GM12874 (cell line): ENCODE measurements around the gene DDR1.
A peak's percentile ranks its signal among the peaks of the same experiment; 100 is the strongest.

ENCODE experiments used
- CTCF ChIP-seq: IDR thresholded peaks from 2 replicates; pipeline ENCODE4 v1.5.1; 2011; ENCODE audit warnings: low read depth, mild to moderate bottlenecking, control low read depth, low read length, moderate library complexity; ENCODE audit not compliant: insufficient read depth

The DDR1 gene

DNA sequence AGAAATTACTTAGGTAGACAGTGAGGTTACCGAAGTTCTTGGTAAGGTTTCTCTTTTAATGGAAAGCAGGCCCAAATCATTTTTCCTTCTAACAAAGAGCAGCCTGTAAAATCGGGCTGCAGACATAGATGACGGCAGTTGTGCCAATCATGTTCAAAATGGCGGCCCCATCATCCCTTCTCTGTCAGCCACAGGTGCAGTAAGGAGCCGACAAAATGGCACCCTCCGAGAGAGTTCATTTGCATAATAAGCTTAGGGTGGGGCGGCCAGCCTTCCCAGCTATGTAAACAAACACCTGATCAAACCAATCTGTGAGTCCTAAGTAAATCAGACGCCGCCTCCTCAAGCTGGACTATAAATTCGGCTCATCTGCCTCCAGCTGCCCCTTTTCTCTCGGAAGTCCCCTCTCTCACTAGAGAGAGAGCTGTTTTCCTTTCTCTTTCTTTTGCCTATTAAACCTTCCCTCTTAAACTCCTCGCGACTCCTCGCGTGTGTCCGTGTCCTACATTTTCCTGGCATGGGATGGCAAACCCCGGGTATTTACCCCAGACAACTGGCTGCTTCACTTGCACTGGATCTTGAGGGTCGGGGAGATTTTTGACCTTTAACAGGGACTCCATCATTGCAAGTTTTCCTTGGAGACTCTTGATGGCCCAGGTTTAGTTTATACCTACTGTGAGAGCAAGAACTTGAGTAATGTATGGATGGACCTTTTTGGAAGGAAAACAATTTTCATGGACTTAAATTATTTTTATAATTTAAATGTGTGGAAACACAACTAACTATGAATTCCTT lies 8.9 kb upstream of the DDR1 start:
- no peak for TF ChIP-seq CTCF

DNA sequence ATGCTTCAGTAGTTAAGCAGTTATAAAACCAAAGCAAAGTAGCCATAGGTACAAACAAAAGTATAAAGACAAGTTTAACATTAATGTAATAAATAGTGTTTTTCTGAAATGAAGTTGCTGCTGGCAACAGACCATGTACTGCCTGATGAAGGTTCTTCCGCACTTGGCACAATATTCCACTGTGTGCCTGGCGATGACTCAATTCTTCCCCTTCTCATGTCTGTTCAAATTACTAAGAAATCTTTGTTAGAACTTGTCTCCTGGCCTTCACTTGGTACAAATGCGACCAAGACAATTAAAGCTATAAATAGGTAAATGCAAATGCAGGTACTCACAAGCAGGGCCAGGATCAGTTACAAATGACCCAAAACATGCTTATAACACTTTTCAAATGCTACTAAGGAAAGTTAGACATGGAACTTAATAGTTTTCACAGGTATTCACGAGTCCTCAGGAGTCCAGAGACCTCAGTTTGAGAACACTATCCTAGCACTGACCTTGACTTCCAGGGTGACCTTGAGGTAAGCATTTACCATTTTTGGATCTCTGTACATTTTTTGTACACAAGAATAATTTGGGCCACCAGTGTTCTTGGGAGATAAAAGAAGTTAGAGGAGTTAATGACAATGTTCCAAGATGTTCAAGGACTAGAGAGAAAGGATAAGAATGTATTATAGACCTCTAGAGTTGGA lies 8.1 kb upstream of the DDR1 start:
- TF ChIP-seq CTCF, result no peak

DNA sequence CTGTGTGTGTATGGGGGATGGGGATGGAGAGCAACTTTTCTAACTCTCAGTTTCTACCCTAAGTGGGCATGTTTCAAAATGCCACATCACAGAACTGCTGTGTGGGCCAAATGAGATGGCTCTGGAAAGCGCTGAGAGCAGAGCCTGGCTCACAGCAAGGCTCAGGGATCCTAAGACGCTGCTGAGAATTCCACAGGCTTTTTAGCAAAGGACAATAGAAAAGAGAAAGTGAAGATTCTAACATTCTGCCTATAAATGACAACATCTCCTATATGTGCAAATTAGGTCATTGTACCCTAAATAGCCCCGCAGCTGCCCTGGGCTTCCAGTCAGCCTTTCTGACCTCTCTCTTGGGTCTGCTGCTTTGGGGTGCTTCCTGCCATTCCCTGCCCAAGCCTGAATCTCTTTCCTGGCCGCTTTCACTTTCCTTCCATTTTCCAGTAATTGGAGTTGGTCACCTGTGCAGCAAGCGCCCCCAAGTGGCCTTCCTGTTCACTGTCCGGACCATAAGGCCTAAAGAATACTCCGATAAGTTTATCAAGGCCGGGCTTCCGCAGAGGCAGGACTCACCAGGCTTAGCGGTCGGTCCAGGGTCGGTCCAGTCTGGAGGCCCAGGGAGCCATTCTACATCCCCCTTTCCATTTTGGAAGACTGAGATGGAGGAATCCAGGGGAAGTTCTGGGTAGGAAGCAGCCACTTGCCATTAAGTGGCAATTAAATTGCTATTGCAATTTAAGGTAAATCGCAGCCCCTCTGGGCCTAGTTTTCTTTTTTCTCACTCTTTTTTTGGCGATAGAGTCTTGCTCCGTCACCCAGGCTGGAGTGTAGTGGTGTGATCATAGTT lies 6.7 kb upstream of the DDR1 start:
- peak; percentile 81 for TF ChIP-seq CTCF

GRCh38 chr6:30879684-30880427 lies 4.5 kb upstream of the DDR1 start:
- TF ChIP-seq CTCF, result no peak

- TF ChIP-seq CTCF, result no peak
Observed at GRCh38 chr6:30880698-30881252, 3.5 kb upstream of the DDR1 start.

DNA sequence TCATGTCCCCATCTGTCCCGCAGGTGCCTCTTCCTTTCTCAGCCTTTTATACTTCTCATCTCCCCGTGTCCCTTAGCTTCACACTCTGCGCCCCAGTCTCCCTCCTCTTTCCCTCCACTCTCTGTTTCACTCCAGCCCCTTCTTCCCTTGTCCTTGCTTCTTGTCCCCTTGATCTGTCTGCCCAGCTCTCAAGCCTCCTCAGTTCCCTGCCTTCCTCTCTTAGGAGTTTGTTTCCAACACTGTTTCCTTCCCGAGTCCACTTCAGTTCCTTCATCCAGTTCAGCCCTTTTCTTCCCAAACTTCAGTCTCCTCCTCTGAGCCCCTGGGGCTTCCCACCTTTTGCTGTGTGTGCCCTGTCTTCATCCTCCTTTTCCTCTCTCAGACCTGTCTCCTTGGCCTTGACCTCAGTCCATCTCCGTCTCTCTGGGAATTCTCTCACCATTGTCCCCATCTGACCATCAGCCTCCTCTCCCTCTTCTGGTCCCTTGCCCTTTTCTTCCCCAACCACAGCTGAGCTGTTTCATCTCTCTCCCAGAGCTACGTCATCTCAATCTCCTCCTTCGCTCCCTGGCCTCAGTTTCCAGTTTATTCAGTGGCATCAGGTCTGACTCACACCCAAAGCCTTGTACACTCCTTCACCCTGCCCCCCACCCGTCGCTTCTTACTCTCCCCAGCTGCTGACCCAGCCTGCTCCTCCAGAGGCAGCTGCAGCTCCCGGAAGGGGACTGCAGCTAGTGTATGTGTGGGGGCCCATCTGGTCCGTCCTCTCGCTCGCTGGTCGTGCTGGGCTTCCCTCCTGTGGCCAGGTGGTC lies 2.7 kb upstream of the DDR1 start:
- TF ChIP-seq CTCF, result no peak
